Skeletal muscle tissue (tissue), 1 donor: Measurements from ENCODE around the gene GABRP. TPM values are rescaled to one million over a fixed set of nuclear protein-coding genes. Genes with fewer than 3 reads are reported as not detected.

Experiments used
- total RNA-seq: library from RNA; depleted of rRNA; stranded (reverse); fragments of >200 nt; gene quantifications from one replicate; pipeline ENCODE4 v1.2.3, GENCODE V29; 2014

The GABRP gene
- total RNA-seq, 1 donor from 2014 or later, result under 0.01 TPM

Other genes with a start within 250 kb of the GABRP start
- 79.9 TPM for gene RANBP17, start 78.3 kb downstream of the GABRP start, total RNA-seq